ENCODE results near the gene PHF14. TPM values are rescaled to one million over a fixed set of nuclear protein-coding genes. Genes with fewer than 3 reads are reported as not detected.
"Not testable (repeated sequence)": the region's sequence is repeated elsewhere in the genome, so short reads cannot be mapped to it uniquely, and the experiment has no call there.

Gene PHF14
- total and polyA plus RNA-seq, 2 donors (not counting 1 experiment from before 2014, with no cell fraction given), result 9.6 to 43.7 TPM

DNA sequence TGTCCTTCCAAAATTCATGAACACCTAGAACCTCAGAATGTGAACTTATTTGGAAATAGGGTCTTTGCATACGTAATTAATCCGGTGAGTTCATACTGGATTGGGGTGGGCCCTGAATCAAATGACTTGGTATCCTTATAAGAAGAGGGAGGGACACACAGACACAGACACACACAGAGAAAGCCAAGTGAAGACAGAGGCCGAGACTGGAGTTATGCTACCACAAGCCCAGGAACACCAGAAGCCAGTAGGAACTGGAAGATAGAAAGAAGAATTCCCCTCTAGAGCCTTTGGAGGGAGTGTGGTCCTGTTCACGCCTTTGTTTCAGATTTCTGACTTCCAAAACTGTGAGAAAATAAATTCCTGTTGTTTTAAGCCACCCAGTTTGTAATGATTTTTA is 17.1 kb upstream of the PHF14 start:
- H3K27me3 ChIP-seq (replicated peaks in 1 of 4; ENCODE audit: control extremely low read depth in 1 of 4, control insufficient read depth in 3 of 4, insufficient read depth in 4 of 4, low read length in 3 of 4), result peaks cover 0 to 7% (median 3%) of the 10 kb centered on the region in 4 experiments
- intact Hi-C loops (cut with micrococcal nuclease), result no loop called here
- no peak overlapping the region for H3K27ac ChIP-seq (ENCODE audit: low read length in 2 of 2)
- Mint-ChIP-seq H3K4me3 (no peak overlapping the region), H3K9me3 (ENCODE audit: insufficient read depth) (no peaks in the 10 kb centered on the region), H3K27ac (no peak overlapping the region), H3K27me3 (peaks cover 2% of the 10 kb centered on the region), H3K4me1 (peaks cover 2% of the 10 kb centered on the region)
- H3K9ac ChIP-seq (ENCODE audit: low read length), result no peak overlapping the region
- H3K4me3 ChIP-seq (ENCODE audit: control extremely low read depth in 1 of 5, extremely low read depth in 1 of 5, insufficient read depth in 1 of 5, low read depth in 2 of 5, low read length in 4 of 5), result no peak overlapping the region
- ChIA-PET POLR2A (no interaction called here), CTCF (no interaction called here)
- no peak for TF ChIP-seq EZH2 (IDR thresholded peaks at IDR 0.05; ENCODE audit: borderline replicate concordance, insufficient read depth, low read depth, low read length, poor library complexity, severe bottlenecking)
- TF ChIP-seq, protein P1, sequence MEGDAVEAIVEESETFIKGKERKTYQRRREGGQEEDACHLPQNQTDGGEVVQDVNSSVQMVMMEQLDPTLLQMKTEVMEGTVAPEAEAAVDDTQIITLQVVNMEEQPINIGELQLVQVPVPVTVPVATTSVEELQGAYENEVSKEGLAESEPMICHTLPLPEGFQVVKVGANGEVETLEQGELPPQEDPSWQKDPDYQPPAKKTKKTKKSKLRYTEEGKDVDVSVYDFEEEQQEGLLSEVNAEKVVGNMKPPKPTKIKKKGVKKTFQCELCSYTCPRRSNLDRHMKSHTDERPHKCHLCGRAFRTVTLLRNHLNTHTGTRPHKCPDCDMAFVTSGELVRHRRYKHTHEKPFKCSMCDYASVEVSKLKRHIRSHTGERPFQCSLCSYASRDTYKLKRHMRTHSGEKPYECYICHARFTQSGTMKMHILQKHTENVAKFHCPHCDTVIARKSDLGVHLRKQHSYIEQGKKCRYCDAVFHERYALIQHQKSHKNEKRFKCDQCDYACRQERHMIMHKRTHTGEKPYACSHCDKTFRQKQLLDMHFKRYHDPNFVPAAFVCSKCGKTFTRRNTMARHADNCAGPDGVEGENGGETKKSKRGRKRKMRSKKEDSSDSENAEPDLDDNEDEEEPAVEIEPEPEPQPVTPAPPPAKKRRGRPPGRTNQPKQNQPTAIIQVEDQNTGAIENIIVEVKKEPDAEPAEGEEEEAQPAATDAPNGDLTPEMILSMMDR (IDR thresholded peaks at IDR 0.05), result no peak
- 80% methylated on average over 1 of the region's 4 CpGs for WGBS (ENCODE audit: insufficient coverage)
- no peak overlapping the region for H3K4me2 ChIP-seq (replicated peaks; ENCODE audit: low read depth, low read length, poor library complexity, severe bottlenecking)
- no peak overlapping the region for H2AFZ ChIP-seq (ENCODE audit: insufficient read depth, low read depth, low read length, poor library complexity, severe bottlenecking)
- peaks cover 0 to 6% (median 0%) of the 10 kb centered on the region in 3 donors for H3K9me3 ChIP-seq (ENCODE audit: control extremely low read depth in 1 of 3, control insufficient read depth in 2 of 3, insufficient read depth in 1 of 3, low read length in 2 of 3)
- no peaks in the 10 kb centered on the region for H4K20me1 ChIP-seq (ENCODE audit: control insufficient read depth, insufficient read depth, low read length, poor library complexity, severe bottlenecking)
- no peaks in the 10 kb centered on the region for H3K79me2 ChIP-seq (ENCODE audit: control insufficient read depth, insufficient read depth, low read length)
- ATAC-seq (ENCODE audit: low read depth) (no peak), DNase-seq (no peak)
- no peaks in the 10 kb centered on the region for H3K4me1 ChIP-seq (ENCODE audit: control insufficient read depth in 2 of 2, insufficient read depth in 2 of 2, low read length in 2 of 2)
- H3K36me3 ChIP-seq (replicated peaks in 1 of 2; ENCODE audit: control extremely low read depth in 1 of 2, control insufficient read depth in 1 of 2, extremely low read depth in 1 of 2, insufficient read depth in 2 of 2, low read length in 1 of 2), result no peaks in the 10 kb centered on the region

DNA sequence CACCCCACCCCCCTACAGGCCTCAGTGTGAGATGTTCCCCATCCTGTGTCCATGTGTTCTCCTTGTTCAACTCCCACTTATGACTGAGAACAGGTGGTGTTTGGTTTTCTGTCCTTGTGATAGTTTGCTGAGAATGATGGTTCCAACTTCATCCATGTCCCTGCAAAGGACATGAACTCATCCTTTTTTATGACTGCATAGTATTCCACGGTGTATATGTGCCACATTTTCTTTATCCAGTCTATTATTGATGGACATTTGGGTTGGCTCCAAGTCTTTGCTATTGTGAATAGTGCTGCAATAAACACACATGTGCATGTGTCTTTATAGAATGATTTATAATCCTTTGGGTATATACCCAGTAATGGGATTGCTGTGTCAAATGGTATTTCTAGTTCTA is 13.4 kb upstream of the PHF14 start:
- H3K27ac Mint-ChIP-seq; H3K4me3 ChIP-seq (ENCODE audit: control extremely low read depth in 1 of 5, extremely low read depth in 1 of 5, insufficient read depth in 1 of 5, low read depth in 2 of 5, low read length in 4 of 5); DNase-seq; H2AFZ ChIP-seq (ENCODE audit: insufficient read depth, low read depth, low read length, poor library complexity, severe bottlenecking); H3K36me3 ChIP-seq (replicated peaks in 1 of 2; ENCODE audit: control extremely low read depth in 1 of 2, control insufficient read depth in 1 of 2, extremely low read depth in 1 of 2, insufficient read depth in 2 of 2, low read length in 1 of 2); H3K27ac ChIP-seq (ENCODE audit: low read length in 2 of 2); H4K20me1 ChIP-seq (ENCODE audit: control insufficient read depth, insufficient read depth, low read length, poor library complexity, severe bottlenecking); H3K9ac ChIP-seq (ENCODE audit: low read length); H3K4me3 Mint-ChIP-seq; POLR2A ChIA-PET; H3K27me3 ChIP-seq (replicated peaks in 1 of 4; ENCODE audit: control extremely low read depth in 1 of 4, control insufficient read depth in 3 of 4, insufficient read depth in 4 of 4, low read length in 3 of 4); H3K4me1 Mint-ChIP-seq; H3K79me2 ChIP-seq (ENCODE audit: control insufficient read depth, insufficient read depth, low read length); CTCF ChIA-PET; H3K4me2 ChIP-seq (replicated peaks; ENCODE audit: low read depth, low read length, poor library complexity, severe bottlenecking); intact Hi-C loops (cut with micrococcal nuclease); ATAC-seq (ENCODE audit: low read depth); H3K9me3 ChIP-seq (ENCODE audit: control extremely low read depth in 1 of 3, control insufficient read depth in 2 of 3, insufficient read depth in 1 of 3, low read length in 2 of 3); H3K9me3 Mint-ChIP-seq (ENCODE audit: insufficient read depth); H3K4me1 ChIP-seq (ENCODE audit: control insufficient read depth in 2 of 2, insufficient read depth in 2 of 2, low read length in 2 of 2): not testable (repeated sequence)
- no CpG with 5 or more reads among the region's 1 CpG for WGBS (ENCODE audit: insufficient coverage)
- peaks cover 17% of the 10 kb centered on the region for H3K27me3 Mint-ChIP-seq

DNA sequence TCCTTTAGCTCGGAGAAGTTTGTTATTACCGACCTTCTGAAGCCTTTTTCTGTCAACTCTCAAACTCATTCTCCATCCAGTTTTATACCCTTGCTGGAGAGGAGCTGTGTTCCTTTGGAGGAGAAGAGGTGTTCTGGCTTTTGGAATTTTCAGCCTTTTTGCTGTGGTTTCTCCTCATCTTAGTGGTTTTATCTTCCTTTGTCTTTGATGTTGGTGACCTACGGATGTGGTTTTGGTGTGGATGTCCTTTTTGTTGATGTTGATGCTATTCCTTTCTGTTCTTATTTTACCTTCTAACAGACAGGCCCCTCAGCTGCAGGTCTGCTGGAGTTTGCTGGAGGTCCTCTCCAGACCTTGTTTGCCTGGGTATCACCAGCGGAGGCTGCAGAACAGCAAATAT is 8.7 kb upstream of the PHF14 start:
- CTCF ChIA-PET; H2AFZ ChIP-seq (ENCODE audit: insufficient read depth, low read depth, low read length, poor library complexity, severe bottlenecking); DNase-seq; H3K9ac ChIP-seq (ENCODE audit: low read length); H3K4me3 ChIP-seq (ENCODE audit: control extremely low read depth in 1 of 5, extremely low read depth in 1 of 5, insufficient read depth in 1 of 5, low read depth in 2 of 5, low read length in 4 of 5); ATAC-seq (ENCODE audit: low read depth); H3K4me1 Mint-ChIP-seq; H3K4me1 ChIP-seq (ENCODE audit: control insufficient read depth in 2 of 2, insufficient read depth in 2 of 2, low read length in 2 of 2); H3K27ac ChIP-seq (ENCODE audit: low read length in 2 of 2); H3K79me2 ChIP-seq (ENCODE audit: control insufficient read depth, insufficient read depth, low read length); H3K36me3 ChIP-seq (replicated peaks in 1 of 2; ENCODE audit: control extremely low read depth in 1 of 2, control insufficient read depth in 1 of 2, extremely low read depth in 1 of 2, insufficient read depth in 2 of 2, low read length in 1 of 2); intact Hi-C loops (cut with micrococcal nuclease); H3K4me3 Mint-ChIP-seq; H3K27ac Mint-ChIP-seq; POLR2A ChIA-PET; H4K20me1 ChIP-seq (ENCODE audit: control insufficient read depth, insufficient read depth, low read length, poor library complexity, severe bottlenecking); H3K9me3 Mint-ChIP-seq (ENCODE audit: insufficient read depth); H3K4me2 ChIP-seq (replicated peaks; ENCODE audit: low read depth, low read length, poor library complexity, severe bottlenecking): not testable (repeated sequence)
- Histone ChIP-seq H3K9me3 (ENCODE audit: control extremely low read depth in 1 of 3, control insufficient read depth in 2 of 3, insufficient read depth in 1 of 3, low read length in 2 of 3) (peaks cover 0 to 12% (median 11%) of the 10 kb centered on the region in 3 donors), H3K27me3 (replicated peaks in 1 of 4; ENCODE audit: control extremely low read depth in 1 of 4, control insufficient read depth in 3 of 4, insufficient read depth in 4 of 4, low read length in 3 of 4) (peaks cover 0 to 12% (median 2%) of the 10 kb centered on the region in 4 experiments)
- WGBS (ENCODE audit: insufficient coverage), result 91% methylated on average over 1 of the region's 4 CpGs
- H3K27me3 Mint-ChIP-seq, result peaks cover 21% of the 10 kb centered on the region
